ENCODE measurements around the gene C1QTNF12. TPM values are rescaled to one million over a fixed set of nuclear protein-coding genes. Genes with fewer than 3 reads are reported as not detected.

C1QTNF12 gene
- total and polyA plus RNA-seq, 2 of the 8 experiments (the other 6 are each of a cell fraction or from before 2014, with no cell fraction given) = 2.1 to 3.7 TPM

DNA sequence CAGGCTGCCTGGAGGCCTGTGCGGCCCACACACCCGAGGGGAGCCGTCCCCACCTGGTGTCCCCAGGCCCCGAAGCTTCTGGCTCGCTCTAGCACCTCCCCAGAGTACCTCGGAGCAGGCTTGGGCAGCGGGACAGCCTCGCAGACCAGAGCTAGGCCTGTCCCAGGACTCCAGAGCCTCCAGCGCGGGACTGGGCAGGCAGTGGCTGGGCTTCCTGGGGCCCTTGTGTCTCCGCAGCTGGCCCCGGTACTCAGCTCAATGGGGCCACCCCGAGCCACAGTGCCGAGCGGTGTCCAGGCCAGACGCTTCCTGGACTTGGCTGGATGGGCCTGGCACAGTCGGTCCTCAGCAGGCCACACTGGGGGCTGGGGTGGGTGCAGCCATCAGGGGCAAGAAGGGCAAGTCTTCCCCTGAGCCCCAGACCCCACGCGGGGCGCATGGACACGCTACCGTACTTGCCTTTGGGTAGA, 38.6 kb upstream of the C1QTNF12 start:
- Histone ChIP-seq H4K5ac (ENCODE audit: insufficient read length, low read depth, low read length) (no peak overlapping the region), H3K14ac (ENCODE audit: insufficient read length) (no peak overlapping the region), H3K27ac (ENCODE audit: low read depth, low read length) (no peak overlapping the region), H2BK20ac (ENCODE audit: low read length) (no peak overlapping the region), H3K4me2 (ENCODE audit: insufficient read depth in 1 of 2, low read depth in 2 of 2, low read length in 2 of 2) (no peak overlapping the region), H4K91ac (replicated peaks; ENCODE audit: insufficient read length, low read length) (no peak overlapping the region), H3K4me3 (ENCODE audit: extremely low read depth in 1 of 4, insufficient read depth in 2 of 4, low read depth in 3 of 4, low read length in 4 of 4) (no peak overlapping the region), H2BK120ac (replicated peaks; ENCODE audit: low read depth, low read length) (no peak overlapping the region), H2AK5ac (ENCODE audit: low read depth, low read length) (no peak overlapping the region), H3K18ac (ENCODE audit: extremely low read depth, low read length) (no peak overlapping the region), H3K36me3 (ENCODE audit: control insufficient read depth in 2 of 4, insufficient read depth in 4 of 4, low read length in 3 of 4) (no peaks in the 10 kb centered on the region), H2BK5ac (ENCODE audit: low read depth, low read length) (no peak overlapping the region), H4K8ac (ENCODE audit: extremely low read depth, insufficient read depth, low read length) (no peak overlapping the region), H3K23ac (ENCODE audit: insufficient read length) (no peak overlapping the region), H3K79me2 (ENCODE audit: control insufficient read depth in 1 of 2, insufficient read depth in 2 of 2, low read length in 2 of 2) (no peaks in the 10 kb centered on the region), H2BK12ac (ENCODE audit: low read depth, low read length) (peak overlapping the region; percentile 50; the same call in 1 of the 2 replicates), H3K4ac (replicated peaks; ENCODE audit: insufficient read length, low read depth, low read length) (no peak overlapping the region), H3K27me3 (replicated peaks in 1 of 4; ENCODE audit: control insufficient read depth in 3 of 4, extremely low read depth in 1 of 4, insufficient read depth in 3 of 4, low read length in 3 of 4) (no peaks in the 10 kb centered on the region), H3K79me1 (ENCODE audit: low read depth, low read length) (no peaks in the 10 kb centered on the region), H3K56ac (replicated peaks; ENCODE audit: insufficient read length, low read depth, low read length) (no peak overlapping the region), H3K9me3 (ENCODE audit: insufficient read depth in 2 of 2, low read depth in 1 of 2, low read length in 1 of 2) (peaks cover 0 to 2% of the 10 kb centered on the region in 2 experiments; a peak in 1 of 4 replicates), H2BK15ac (ENCODE audit: low read length) (peak overlapping the region; percentile 46; the same call in 1 of the 2 replicates), H3K23me2 (ENCODE audit: low read depth, low read length) (no peaks in the 10 kb centered on the region), H3K9ac (replicated peaks in 1 of 4; ENCODE audit: extremely low read depth in 1 of 4, low read depth in 3 of 4, low read length in 3 of 4) (no peak overlapping the region), H3K4me1 (replicated peaks in 1 of 4; ENCODE audit: control insufficient read depth in 3 of 4, insufficient read depth in 4 of 4, low read length in 3 of 4) (peaks cover 0 to 2% (median under 1%) of the 10 kb centered on the region in 4 experiments; a peak in 1 of 7 replicates), H4K20me1 (replicated peaks in 1 of 2; ENCODE audit: control insufficient read depth in 1 of 2, insufficient read depth in 2 of 2, low read length in 2 of 2) (no peaks in the 10 kb centered on the region), H2AFZ (ENCODE audit: low read length) (no peak overlapping the region)
- ChIA-PET CTCF (ENCODE audit: partially characterized antibody) (interaction anchor here (0.6 to 1.8 kb wide), 11 partner anchors 10 to 162 kb away, joined by 3 to 5 read pairs (median 3); no protein-coding TSS in a partner anchor), POLR2A (ENCODE audit: partially characterized antibody) (interaction anchor here (0.9 to 2.6 kb wide), 2 partner anchors 11 to 43 kb away, joined by 4 to 12 read pairs; partner anchors contain the start of gene UBE2J2)
- FAIRE-seq (no peak), DNase-seq (ENCODE audit: low read depth in 1 of 2, low spot score in 2 of 2) (no peak)
- 91% methylated on average over 22 of the region's 22 CpGs; no CpG with 5 or more reads in 1 of the 2 experiments for WGBS, 2 experiments (ENCODE audit: extremely low coverage in 1 of 2, insufficient coverage in 1 of 2, insufficient read length in 1 of 2, insufficient replicate concordance in 2 of 2, low coverage in 1 of 2, low lambda C conversion rate in 2 of 2, missing lambda C conversion rate in 1 of 2)
- no peak for TF ChIP-seq CEBPB (IDR thresholded peaks at IDR 0.05; ENCODE audit: low read depth, low read length)
- TF ChIP-seq SP1 (IDR thresholded peaks at IDR 0.05; ENCODE audit: low read depth, low read length) = no peak
- TF ChIP-seq, protein P1, sequence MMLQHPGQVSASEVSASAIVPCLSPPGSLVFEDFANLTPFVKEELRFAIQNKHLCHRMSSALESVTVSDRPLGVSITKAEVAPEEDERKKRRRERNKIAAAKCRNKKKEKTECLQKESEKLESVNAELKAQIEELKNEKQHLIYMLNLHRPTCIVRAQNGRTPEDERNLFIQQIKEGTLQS (IDR thresholded peaks at IDR 0.05; ENCODE audit: insufficient read depth, low read depth, low read length) = no peak
- TF ChIP-seq ASH2L (IDR thresholded peaks at IDR 0.05; ENCODE audit: low read length) = no peak
- no peak for TF ChIP-seq GTF2F1 (IDR thresholded peaks at IDR 0.05; ENCODE audit: borderline replicate concordance, low read depth, low read length)
- no peak for TF ChIP-seq CTBP2 (IDR thresholded peaks at IDR 0.05; ENCODE audit: borderline replicate concordance, insufficient read depth, insufficient read length, low read length)
- no peak for TF ChIP-seq HDAC2 (IDR thresholded peaks at IDR 0.05; ENCODE audit: borderline replicate concordance in 1 of 2, low read depth in 2 of 2, low read length in 2 of 2)
- no peak for TF ChIP-seq EGR1 (IDR thresholded peaks at IDR 0.05; ENCODE audit: borderline replicate concordance, low read depth, low read length)
- no peak for TF ChIP-seq CHD2 (IDR thresholded peaks at IDR 0.05; ENCODE audit: low read length)
- no peak for TF ChIP-seq BRCA1 (IDR thresholded peaks at IDR 0.05; ENCODE audit: low read depth, low read length)
- TF ChIP-seq KDM1A (IDR thresholded peaks at IDR 0.05; ENCODE audit: borderline replicate concordance, low read length) = no peak
- TF ChIP-seq EZH2 (IDR thresholded peaks at IDR 0.05; ENCODE audit: low read depth, low read length, severe bottlenecking) = no peak
- TF ChIP-seq ZNF274 (IDR thresholded peaks at IDR 0.05; ENCODE audit: borderline replicate concordance, extremely low read depth, low read length) = no peak
